ENCODE data around the gene ZNF385D. TPM values are rescaled to one million over a fixed set of nuclear protein-coding genes. Genes with fewer than 3 reads are reported as not detected.

Gene ZNF385D
- total RNA-seq, 1 experiment from 2014 or later, result not detected

- TF ChIP-seq ATF3 (IDR thresholded peaks at IDR 0.05), result no peak
- TF ChIP-seq CBX3 (IDR thresholded peaks at IDR 0.05; ENCODE audit: low read depth), result no peak
- no peak for TF ChIP-seq RAD21 (IDR thresholded peaks at IDR 0.05; ENCODE audit: low read depth)
- no peak for TF ChIP-seq YY1 (IDR thresholded peaks at IDR 0.05; ENCODE audit: extremely low read depth, insufficient replicate concordance, low read depth, low read length)
- TF ChIP-seq ZNF274 (IDR thresholded peaks at IDR 0.05; ENCODE audit: low read depth, low read length), result no peak
- TF ChIP-seq TCF7L2 (IDR thresholded peaks at IDR 0.05; ENCODE audit: borderline replicate concordance, extremely low read depth, insufficient read depth, insufficient read length), result no peak
- TF ChIP-seq ZFX (IDR thresholded peaks at IDR 0.05), result no peak
- Histone ChIP-seq H3K27me3 (ENCODE audit: insufficient read depth, low read length) (no peaks in the 10 kb centered on the region), H3K4me3 (replicated peaks in 1 of 2; ENCODE audit: low read depth in 1 of 2, low read length in 2 of 2) (no peak overlapping the region), H3K9ac (ENCODE audit: low read length) (no peak overlapping the region), H3K36me3 (ENCODE audit: control insufficient read depth in 1 of 2, insufficient read depth in 2 of 2, low read length in 2 of 2) (no peaks in the 10 kb centered on the region), H3K27ac (ENCODE audit: low read depth, low read length) (no peak overlapping the region), H3K4me2 (ENCODE audit: low read length) (no peak overlapping the region), H3K79me2 (ENCODE audit: insufficient read depth, low read length) (no peaks in the 10 kb centered on the region), H4K20me1 (ENCODE audit: insufficient read depth) (no peaks in the 10 kb centered on the region), H3K9me2 (ENCODE audit: insufficient read depth) (no peaks in the 10 kb centered on the region), H3K4me1 (ENCODE audit: control insufficient read depth in 1 of 2, insufficient read depth in 2 of 2, low read length in 2 of 2) (no peaks in the 10 kb centered on the region), H2AFZ (ENCODE audit: low read depth, low read length, poor library complexity, severe bottlenecking) (no peak overlapping the region), H3K9me3 (ENCODE audit: control insufficient read depth in 1 of 2, insufficient read depth in 1 of 2, low read depth in 1 of 2, low read length in 2 of 2) (peaks cover 0 to 4% of the 10 kb centered on the region in 2 experiments; a peak in 2 of 4 replicates)
- ATAC-seq, result no peak
- ChIA-PET POLR2A (no interaction called here), CTCF (no interaction called here), RAD21 (ENCODE audit: low non-redundant PET in 1 of 2, low total read pairs in 2 of 2, uncharacterized antibody in 2 of 2, unreplicated experiment in 2 of 2) (no interaction called here)
- intact Hi-C loops (cut with micrococcal nuclease), result no loop called here
- no TSS peak for BruUV-seq (replicated peaks)
- DNase-seq (ENCODE audit: low read depth, low spot score), result no peak
These were observed 96.3 kb downstream of the ZNF385D start for GRCh38 chr3:21654662-21655061.

- ATAC-seq, result no peak
- no TSS peak for BruUV-seq (replicated peaks)
- intact Hi-C loops (cut with micrococcal nuclease), result no loop called here
These were observed 96.8 kb downstream of the ZNF385D start for GRCh38 chr3:21654241-21654640.

More at GRCh38 chr3:21654241-21654640, 96.8 kb downstream of the ZNF385D start:
- no peak overlapping the region for H3K4me2 ChIP-seq (ENCODE audit: low read length)
- ChIA-PET RAD21 (ENCODE audit: low non-redundant PET in 1 of 2, low total read pairs in 2 of 2, uncharacterized antibody in 2 of 2, unreplicated experiment in 2 of 2) (no interaction called here), CTCF (no interaction called here), POLR2A (no interaction called here)
- no peak overlapping the region for H3K27ac ChIP-seq (ENCODE audit: low read depth, low read length)
- no peaks in the 10 kb centered on the region for H4K20me1 ChIP-seq (ENCODE audit: insufficient read depth)
- no peak overlapping the region for H3K4me3 ChIP-seq (replicated peaks in 1 of 2; ENCODE audit: low read depth in 1 of 2, low read length in 2 of 2)
- no peaks in the 10 kb centered on the region for H3K36me3 ChIP-seq (ENCODE audit: control insufficient read depth in 1 of 2, insufficient read depth in 2 of 2, low read length in 2 of 2)
- H3K9ac ChIP-seq (ENCODE audit: low read length), result no peak overlapping the region
- H3K9me2 ChIP-seq (ENCODE audit: insufficient read depth), result no peaks in the 10 kb centered on the region
- H2AFZ ChIP-seq (ENCODE audit: low read depth, low read length, poor library complexity, severe bottlenecking), result no peak overlapping the region
- no peaks in the 10 kb centered on the region for H3K4me1 ChIP-seq (ENCODE audit: control insufficient read depth in 1 of 2, insufficient read depth in 2 of 2, low read length in 2 of 2)
- no peak for DNase-seq (ENCODE audit: low read depth, low spot score)
- peaks cover 0 to 4% of the 10 kb centered on the region in 2 experiments; a peak in 2 of 4 replicates for H3K9me3 ChIP-seq (ENCODE audit: control insufficient read depth in 1 of 2, insufficient read depth in 1 of 2, low read depth in 1 of 2, low read length in 2 of 2)
- TF ChIP-seq POLR2AphosphoS5 (IDR thresholded peaks at IDR 0.05; ENCODE audit: low read depth, low read length) (no peak), JUND (IDR thresholded peaks at IDR 0.05) (no peak), EZH2phosphoT487 (IDR thresholded peaks at IDR 0.05; ENCODE audit: borderline replicate concordance) (no peak), YY1 (IDR thresholded peaks at IDR 0.05; ENCODE audit: extremely low read depth, insufficient replicate concordance, low read depth, low read length) (no peak), EZH2 (IDR thresholded peaks at IDR 0.05) (no peak), SIN3A (IDR thresholded peaks at IDR 0.05; ENCODE audit: low read depth) (no peak), RAD21 (IDR thresholded peaks at IDR 0.05; ENCODE audit: low read depth) (no peak), ZNF274 (IDR thresholded peaks at IDR 0.05; ENCODE audit: low read depth, low read length) (no peak), CBX3 (IDR thresholded peaks at IDR 0.05; ENCODE audit: low read depth) (no peak), SRF (IDR thresholded peaks at IDR 0.05; ENCODE audit: low read depth) (no peak)
- H3K79me2 ChIP-seq (ENCODE audit: insufficient read depth, low read length), result no peaks in the 10 kb centered on the region
- H3K27me3 ChIP-seq (ENCODE audit: insufficient read depth, low read length), result no peaks in the 10 kb centered on the region

Measured in HCT116 (cell line).